CD4-positive, alpha-beta T cell (primary cell): ENCODE measurements around the gene ESR2. TPM values are rescaled to one million over a fixed set of nuclear protein-coding genes. Genes with fewer than 3 reads are reported as not detected.
"Not testable (repeated sequence)": the region's sequence is repeated elsewhere in the genome, so short reads cannot be mapped to it uniquely, and the experiment has no call there.

Source experiments
- ATAC-seq: fragments of 200-7000 bp; cut with Tn5 transposase; one replicate; pipeline ENCODE4 v1.10.0; 2022; ENCODE audit warnings: mild to moderate bottlenecking; ENCODE audit not compliant: poor library complexity
- CTCF ChIA-PET: fragments of 350-600 bp; sonication (Branson Sonifier 250); formaldehyde crosslinking; loops from one replicate; lab custom pipeline; 2021; ENCODE audit warnings: antibody characterized with exemption, inconsistent platforms; lab: Charles Lee
- POLR2A ChIA-PET: fragments of 350-600 bp; sonication (Branson Sonifier 250); formaldehyde crosslinking; loops from one replicate; lab custom pipeline; 2021; ENCODE audit warnings: antibody characterized with exemption, inconsistent platforms; lab: Charles Lee
- DNase-seq, 14 experiments: peaks; one replicate each; pipeline ENCODE4 v3.0.0-alpha.2; 2013 to 2020; ENCODE audit warnings: mixed read lengths in 2 of 14
- H3K27ac ChIP-seq, 2 donors: one replicate each; pipeline versions ENCODE4 v1.5.1 to v1.7.0; 2013; ENCODE audit warnings: low read length in 2 of 2, low read depth in 1 of 2, mild to moderate bottlenecking in 1 of 2
- H3K27me3 ChIP-seq, 2 experiments: 1 replicate in 1 of 2; 2 replicates in 1 of 2; pipeline versions ENCODE4 v1.6.1 to v1.7.0; 2013; ENCODE audit warnings: low read length in 2 of 2, control low read depth in 1 of 2, mild to moderate bottlenecking in 1 of 2, moderate library complexity in 1 of 2; ENCODE audit not compliant: insufficient read depth in 2 of 2, control insufficient read depth in 1 of 2
- H3K36me3 ChIP-seq: one replicate; pipeline ENCODE4 v1.6.1; 2013; ENCODE audit warnings: low read length, control low read depth; ENCODE audit not compliant: insufficient read depth
- H3K4me1 ChIP-seq: one replicate; pipeline ENCODE4 v1.6.1; 2013; ENCODE audit warnings: low read length, control low read depth; ENCODE audit not compliant: insufficient read depth
- H3K4me3 ChIP-seq: one replicate; pipeline ENCODE4 v1.5.1; 2013; ENCODE audit warnings: mild to moderate bottlenecking, low read length, moderate library complexity
- H3K9me3 ChIP-seq, 2 experiments: 1 replicate in 1 of 2; 2 replicates in 1 of 2; pipeline versions ENCODE4 v1.6.1 to v1.7.0; 2013; ENCODE audit warnings: low read length in 2 of 2, mild to moderate bottlenecking in 2 of 2, control low read depth in 1 of 2, moderate library complexity in 1 of 2; ENCODE audit not compliant: control insufficient read depth in 1 of 2, insufficient read depth in 1 of 2
- H3K27ac Mint-ChIP-seq: one replicate; pipeline ENCODE4 v1.8.0; 2020; ENCODE audit warnings: mixed read lengths
- H3K27me3 Mint-ChIP-seq: one replicate; pipeline ENCODE4 v1.8.0; 2021; ENCODE audit warnings: mixed read lengths
- H3K36me3 Mint-ChIP-seq: one replicate; pipeline ENCODE4 v1.8.0; 2021; ENCODE audit warnings: low read depth, mixed read lengths
- H3K4me1 Mint-ChIP-seq: one replicate; pipeline ENCODE4 v1.8.0; 2021; ENCODE audit warnings: low read depth, mixed read lengths
- H3K4me3 Mint-ChIP-seq: one replicate; pipeline ENCODE4 v1.8.0; 2020; ENCODE audit warnings: mild to moderate bottlenecking, mixed read lengths
- H3K9me3 Mint-ChIP-seq: one replicate; pipeline ENCODE4 v1.8.0; 2020; ENCODE audit warnings: mixed read lengths
- intact Hi-C, 2 experiments: fragments of 100-400 bp; cut with DNase I in 1 of 2; cut with micrococcal nuclease in 1 of 2; formaldehyde crosslinking; loops; one replicate each; pipeline versions ENCODE4 v1.15.1 to v1.9.0; 2023 to 2025; cut with DNase I, micrococcal nuclease
- total RNA-seq, 174 experiments: library from RNA in 2 of 174; stranded (reverse) in 2 of 174; gene quantifications; one replicate each; pipeline ENCODE4 v1.2.3 and lab custom pipeline; 2021 to 2026
- TF ChIP-seq, protein P1 (sequence below): fragments of 200-600 bp; IDR thresholded peaks from one replicate; pipeline ENCODE4 v1.8.0; 2022; ENCODE audit warnings: antibody characterized with exemption, mild to moderate bottlenecking

Gene ESR2
- total RNA-seq, 2 experiments from 2014 or later = 0.08 TPM; not detected in 1

DNA sequence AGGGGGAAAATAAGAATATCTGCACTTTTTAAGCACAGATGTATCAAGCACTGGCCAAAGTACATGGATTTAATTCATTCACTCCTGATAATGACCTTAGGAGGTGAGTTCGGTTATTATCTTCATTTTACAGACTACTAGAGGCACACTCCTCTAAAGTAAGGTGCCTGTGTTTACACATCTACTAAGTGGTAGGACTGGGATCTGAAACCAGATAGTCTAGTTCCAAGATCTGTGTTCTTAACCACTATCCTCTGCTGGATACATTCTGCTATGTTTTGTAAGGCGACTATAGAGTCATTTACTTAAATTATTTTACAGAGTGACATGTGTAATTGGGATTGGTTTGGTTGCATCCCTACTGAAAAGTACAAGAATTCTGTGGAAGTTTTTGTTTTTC, 175.3 kb downstream of the ESR2 start:
- ChIA-PET POLR2A (no interaction called here), CTCF (no interaction called here)
- Mint-ChIP-seq H3K36me3 (peaks cover 75% of the 10 kb centered on the region), H3K4me1 (no peaks in the 10 kb centered on the region), H3K4me3 (no peak overlapping the region), H3K9me3 (no peaks in the 10 kb centered on the region), H3K27me3 (no peaks in the 10 kb centered on the region), H3K27ac (no peak overlapping the region)
- DNase-seq (no peak), ATAC-seq (no peak)
- intact Hi-C loops = no loop called here
- Histone ChIP-seq H3K9me3 (no peaks in the 10 kb centered on the region), H3K4me3 (no peak overlapping the region), H3K36me3 (peaks cover 87% of the 10 kb centered on the region), H3K27me3 (no peaks in the 10 kb centered on the region), H3K4me1 (no peaks in the 10 kb centered on the region), H3K27ac (no peak overlapping the region)
- TF ChIP-seq, protein P1, sequence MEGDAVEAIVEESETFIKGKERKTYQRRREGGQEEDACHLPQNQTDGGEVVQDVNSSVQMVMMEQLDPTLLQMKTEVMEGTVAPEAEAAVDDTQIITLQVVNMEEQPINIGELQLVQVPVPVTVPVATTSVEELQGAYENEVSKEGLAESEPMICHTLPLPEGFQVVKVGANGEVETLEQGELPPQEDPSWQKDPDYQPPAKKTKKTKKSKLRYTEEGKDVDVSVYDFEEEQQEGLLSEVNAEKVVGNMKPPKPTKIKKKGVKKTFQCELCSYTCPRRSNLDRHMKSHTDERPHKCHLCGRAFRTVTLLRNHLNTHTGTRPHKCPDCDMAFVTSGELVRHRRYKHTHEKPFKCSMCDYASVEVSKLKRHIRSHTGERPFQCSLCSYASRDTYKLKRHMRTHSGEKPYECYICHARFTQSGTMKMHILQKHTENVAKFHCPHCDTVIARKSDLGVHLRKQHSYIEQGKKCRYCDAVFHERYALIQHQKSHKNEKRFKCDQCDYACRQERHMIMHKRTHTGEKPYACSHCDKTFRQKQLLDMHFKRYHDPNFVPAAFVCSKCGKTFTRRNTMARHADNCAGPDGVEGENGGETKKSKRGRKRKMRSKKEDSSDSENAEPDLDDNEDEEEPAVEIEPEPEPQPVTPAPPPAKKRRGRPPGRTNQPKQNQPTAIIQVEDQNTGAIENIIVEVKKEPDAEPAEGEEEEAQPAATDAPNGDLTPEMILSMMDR = no peak

DNA sequence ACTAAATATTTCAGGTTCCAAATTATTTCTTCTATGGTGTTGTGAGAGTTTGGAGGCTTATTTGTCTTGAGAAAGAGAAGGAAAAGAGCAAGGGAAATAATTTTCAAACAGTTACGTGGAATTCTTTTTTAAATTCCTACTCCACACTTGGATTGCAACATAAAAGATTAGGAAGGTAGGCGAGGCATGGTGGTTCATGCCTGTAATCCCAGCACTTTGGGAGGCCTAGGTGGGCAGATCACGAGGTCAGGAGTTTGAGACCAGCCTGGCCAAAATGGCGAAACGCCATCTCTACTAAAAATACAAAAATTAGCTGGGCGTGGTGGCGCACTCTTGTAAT, 175.8 kb downstream of the ESR2 start:
- H3K27ac Mint-ChIP-seq, DNase-seq, H3K4me3 Mint-ChIP-seq, H3K27ac ChIP-seq, POLR2A ChIA-PET, H3K27me3 ChIP-seq, H3K9me3 Mint-ChIP-seq, intact Hi-C loops, ATAC-seq, CTCF ChIA-PET, H3K4me3 ChIP-seq, H3K4me1 Mint-ChIP-seq, H3K4me1 ChIP-seq, H3K27me3 Mint-ChIP-seq, H3K9me3 ChIP-seq: not testable (repeated sequence)
- peaks cover 75% of the 10 kb centered on the region for H3K36me3 Mint-ChIP-seq
- H3K36me3 ChIP-seq = peaks cover 87% of the 10 kb centered on the region

DNA sequence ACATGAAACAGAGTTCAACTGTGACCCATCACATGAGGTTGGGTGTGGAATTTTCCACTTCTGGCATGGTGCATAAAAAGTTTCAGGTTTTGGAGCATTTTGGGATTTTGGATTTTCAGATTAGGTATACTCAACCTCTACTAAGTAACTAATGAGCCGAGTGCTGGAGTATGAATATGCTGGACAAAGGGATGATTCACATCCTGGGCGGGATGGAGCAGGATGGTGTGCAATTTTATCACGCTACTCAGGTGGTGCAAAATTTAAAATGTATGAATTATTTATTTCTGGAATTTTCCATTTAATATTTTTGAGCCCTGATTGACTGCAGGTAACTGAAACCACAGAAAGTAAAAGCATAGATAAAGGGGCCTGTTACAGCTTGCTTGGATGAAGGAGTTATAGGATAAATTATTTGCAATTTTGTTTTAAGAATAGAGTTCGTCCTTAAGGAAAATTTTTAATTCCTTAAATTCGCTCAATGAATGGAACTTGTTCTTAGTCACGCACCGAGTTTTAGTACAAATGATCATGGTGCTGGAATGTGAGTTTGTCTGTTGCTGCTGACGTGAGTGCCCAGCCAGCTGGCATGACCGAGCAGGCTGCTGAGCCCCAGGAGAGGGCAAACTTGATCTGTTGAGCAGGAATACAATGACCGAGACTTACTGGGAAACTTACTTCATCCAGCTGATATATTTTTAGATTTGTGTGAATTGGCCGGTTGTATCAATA, 176.3 kb downstream of the ESR2 start:
- Mint-ChIP-seq H3K4me3 (no peak overlapping the region), H3K36me3 (peaks cover 75% of the 10 kb centered on the region), H3K4me1 (no peaks in the 10 kb centered on the region), H3K9me3 (no peaks in the 10 kb centered on the region), H3K27ac (no peak overlapping the region), H3K27me3 (no peaks in the 10 kb centered on the region)
- Histone ChIP-seq H3K9me3 (no peaks in the 10 kb centered on the region), H3K4me1 (no peaks in the 10 kb centered on the region), H3K27me3 (no peaks in the 10 kb centered on the region), H3K4me3 (no peak overlapping the region), H3K36me3 (peaks cover 87% of the 10 kb centered on the region), H3K27ac (no peak overlapping the region)
- TF ChIP-seq, protein P1 = no peak
- ATAC-seq (no peak), DNase-seq (no peak)
- ChIA-PET CTCF (no interaction called here), POLR2A (no interaction called here)
- intact Hi-C loops = no loop called here

DNA sequence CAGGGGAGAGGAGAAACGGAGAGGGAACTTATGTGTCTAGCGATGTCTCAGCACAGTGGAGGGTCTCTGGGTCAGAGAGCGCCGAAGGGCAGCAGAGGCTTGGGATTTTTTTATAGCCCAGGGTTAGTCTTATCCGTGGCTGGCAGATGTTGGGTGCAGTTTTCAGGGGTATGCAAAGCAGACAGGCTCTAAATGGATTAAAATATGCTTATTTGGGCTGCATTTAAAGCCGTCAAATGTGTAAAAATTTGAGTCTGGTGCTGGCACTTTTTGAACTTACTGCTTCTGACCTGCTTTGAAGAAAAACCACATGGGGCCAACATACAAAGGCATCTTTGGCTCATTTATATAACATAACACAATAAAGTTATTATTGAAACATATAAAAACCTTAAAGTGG, 178.8 kb downstream of the ESR2 start:
- DNase-seq (no peak), ATAC-seq (no peak)
- H3K36me3 ChIP-seq = peaks cover 87% of the 10 kb centered on the region
- no peak overlapping the region for H3K27ac Mint-ChIP-seq
- intact Hi-C loops = no loop called here
- no peaks in the 10 kb centered on the region for H3K9me3 ChIP-seq
- H3K4me3 Mint-ChIP-seq = no peak overlapping the region
- H3K36me3 Mint-ChIP-seq = peaks cover 67% of the 10 kb centered on the region
- no peaks in the 10 kb centered on the region for H3K27me3 Mint-ChIP-seq
- no peak overlapping the region for H3K4me3 ChIP-seq
- H3K4me1 Mint-ChIP-seq = no peaks in the 10 kb centered on the region
- CTCF ChIA-PET = no interaction called here
- no peaks in the 10 kb centered on the region for H3K27me3 ChIP-seq
- H3K27ac ChIP-seq = no peak overlapping the region
- POLR2A ChIA-PET = no interaction called here
- no peaks in the 10 kb centered on the region for H3K4me1 ChIP-seq
- no peaks in the 10 kb centered on the region for H3K9me3 Mint-ChIP-seq
- TF ChIP-seq, protein P1 = no peak
